Measurements from ENCODE around the gene USH1C. TPM values are rescaled to one million over a fixed set of nuclear protein-coding genes. Genes with fewer than 3 reads are reported as not detected.

The USH1C gene
- total RNA-seq, 2 donors from 2014 or later, result not detected

GRCh38 chr11:17457396-17458173, 86.6 kb downstream of the USH1C start:
- no peaks in the 10 kb centered on the region for H3K4me1 ChIP-seq (replicated peaks)
- H3K9me3 ChIP-seq, result no peaks in the 10 kb centered on the region
- DNase-seq (ENCODE audit: low spot score), result no peak
- TF ChIP-seq POLR2AphosphoS5 (IDR thresholded peaks at IDR 0.05) (no peak), POLR2A (IDR thresholded peaks at IDR 0.05) (no peak)
- TF ChIP-seq, protein P1, sequence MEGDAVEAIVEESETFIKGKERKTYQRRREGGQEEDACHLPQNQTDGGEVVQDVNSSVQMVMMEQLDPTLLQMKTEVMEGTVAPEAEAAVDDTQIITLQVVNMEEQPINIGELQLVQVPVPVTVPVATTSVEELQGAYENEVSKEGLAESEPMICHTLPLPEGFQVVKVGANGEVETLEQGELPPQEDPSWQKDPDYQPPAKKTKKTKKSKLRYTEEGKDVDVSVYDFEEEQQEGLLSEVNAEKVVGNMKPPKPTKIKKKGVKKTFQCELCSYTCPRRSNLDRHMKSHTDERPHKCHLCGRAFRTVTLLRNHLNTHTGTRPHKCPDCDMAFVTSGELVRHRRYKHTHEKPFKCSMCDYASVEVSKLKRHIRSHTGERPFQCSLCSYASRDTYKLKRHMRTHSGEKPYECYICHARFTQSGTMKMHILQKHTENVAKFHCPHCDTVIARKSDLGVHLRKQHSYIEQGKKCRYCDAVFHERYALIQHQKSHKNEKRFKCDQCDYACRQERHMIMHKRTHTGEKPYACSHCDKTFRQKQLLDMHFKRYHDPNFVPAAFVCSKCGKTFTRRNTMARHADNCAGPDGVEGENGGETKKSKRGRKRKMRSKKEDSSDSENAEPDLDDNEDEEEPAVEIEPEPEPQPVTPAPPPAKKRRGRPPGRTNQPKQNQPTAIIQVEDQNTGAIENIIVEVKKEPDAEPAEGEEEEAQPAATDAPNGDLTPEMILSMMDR (IDR thresholded peaks at IDR 0.05), result no peak
- 50% methylated on average over 8 of the region's 8 CpGs for WGBS
- H3K36me3 ChIP-seq, result no peaks in the 10 kb centered on the region
- no peaks in the 10 kb centered on the region for H3K27me3 ChIP-seq (replicated peaks; ENCODE audit: insufficient read depth)
- no peak overlapping the region for H3K27ac ChIP-seq
- no peak overlapping the region for H3K4me3 ChIP-seq
- intact Hi-C loops (cut with DNase I), result no loop called here

GRCh38 chr11:17452668-17453067, 91.5 kb downstream of the USH1C start:
- no peaks in the 10 kb centered on the region for H3K9me3 ChIP-seq
- no peak for TF ChIP-seq POLR2A (IDR thresholded peaks at IDR 0.05)
- TF ChIP-seq, protein P1 (IDR thresholded peaks at IDR 0.05), result no peak
- DNase-seq (ENCODE audit: low spot score), result no peak
- intact Hi-C loops (cut with DNase I), result no loop called here
- H3K27ac ChIP-seq, result no peak overlapping the region
- no peaks in the 10 kb centered on the region for H3K36me3 ChIP-seq
- 90% methylated on average over 2 of the region's 2 CpGs for WGBS
- H3K27me3 ChIP-seq (replicated peaks; ENCODE audit: insufficient read depth), result no peaks in the 10 kb centered on the region
- no peaks in the 10 kb centered on the region for H3K4me1 ChIP-seq (replicated peaks)
- H3K4me3 ChIP-seq, result no peak overlapping the region

DNA sequence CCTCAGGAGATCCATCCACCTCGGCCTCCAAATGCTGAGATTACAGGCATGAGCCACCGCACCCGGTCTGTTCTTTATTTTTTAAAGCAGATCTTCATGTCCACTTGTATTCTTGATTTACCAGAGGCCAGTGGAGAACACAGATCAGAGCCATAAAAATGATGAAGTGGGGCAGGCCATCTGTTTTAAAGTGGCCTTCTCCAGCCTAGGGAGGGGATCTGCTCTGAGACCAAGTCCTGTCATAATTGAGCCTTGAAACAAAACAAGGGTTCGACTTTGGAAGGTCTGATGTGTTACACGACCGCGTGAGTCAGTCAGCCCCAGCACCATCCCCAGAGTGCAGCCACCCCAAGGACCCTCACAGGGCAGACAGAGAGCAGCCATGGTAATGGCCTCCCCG, 95.1 kb downstream of the USH1C start:
- 75% methylated on average over 8 of the region's 8 CpGs for WGBS
- H3K9me3 ChIP-seq, result no peaks in the 10 kb centered on the region
- H3K4me1 ChIP-seq (replicated peaks), result no peaks in the 10 kb centered on the region
- intact Hi-C loops (cut with DNase I), result no loop called here
- DNase-seq (ENCODE audit: low spot score), result no peak
- TF ChIP-seq, protein P1 (IDR thresholded peaks at IDR 0.05), result no peak
- no peak for TF ChIP-seq POLR2A (IDR thresholded peaks at IDR 0.05)
- no peak for TF ChIP-seq POLR2AphosphoS5 (IDR thresholded peaks at IDR 0.05)
- no peaks in the 10 kb centered on the region for H3K27me3 ChIP-seq (replicated peaks; ENCODE audit: insufficient read depth)
- no peak overlapping the region for H3K4me3 ChIP-seq
- no peaks in the 10 kb centered on the region for H3K36me3 ChIP-seq
- H3K27ac ChIP-seq, result no peak overlapping the region

- Histone ChIP-seq H3K9me3 (no peaks in the 10 kb centered on the region), H3K4me1 (replicated peaks) (no peaks in the 10 kb centered on the region), H3K4me3 (no peak overlapping the region), H3K36me3 (no peaks in the 10 kb centered on the region), H3K27ac (no peak overlapping the region), H3K27me3 (replicated peaks; ENCODE audit: insufficient read depth) (no peaks in the 10 kb centered on the region)
- WGBS, result 88% methylated on average over 2 of the region's 2 CpGs
- intact Hi-C loops (cut with DNase I), result no loop called here
- TF ChIP-seq POLR2AphosphoS5 (IDR thresholded peaks at IDR 0.05) (no peak), POLR2A (IDR thresholded peaks at IDR 0.05) (no peak)
- TF ChIP-seq, protein P1 (IDR thresholded peaks at IDR 0.05), result no peak
- no peak for DNase-seq (ENCODE audit: low spot score)
Measured at GRCh38 chr11:17446482-17446881, 97.7 kb downstream of the USH1C start.

- intact Hi-C loops (cut with DNase I), result no loop called here
- no peak for DNase-seq (ENCODE audit: low spot score)
- no peak overlapping the region for H3K4me3 ChIP-seq
- H3K27me3 ChIP-seq (replicated peaks; ENCODE audit: insufficient read depth), result no peaks in the 10 kb centered on the region
- no peaks in the 10 kb centered on the region for H3K4me1 ChIP-seq (replicated peaks)
- TF ChIP-seq, protein P1 (IDR thresholded peaks at IDR 0.05), result no peak
- no peak for TF ChIP-seq POLR2AphosphoS5 (IDR thresholded peaks at IDR 0.05)
- no peak for TF ChIP-seq POLR2A (IDR thresholded peaks at IDR 0.05)
- WGBS, result 65% methylated on average over 5 of the region's 5 CpGs
- no peaks in the 10 kb centered on the region for H3K36me3 ChIP-seq
- no peak overlapping the region for H3K27ac ChIP-seq
- H3K9me3 ChIP-seq, result no peaks in the 10 kb centered on the region
Measured at GRCh38 chr11:17445240-17445795, 98.9 kb downstream of the USH1C start.

Data from prostate gland (tissue), 2 donors.